Measurements from ENCODE around the gene PTPN4. TPM values are rescaled to one million over a fixed set of nuclear protein-coding genes. Genes with fewer than 3 reads are reported as not detected.
A peak's percentile ranks its signal among the peaks of the same experiment; 100 is the strongest.

Gene PTPN4
- total RNA-seq, 5 donors from 2014 or later (not counting 1 experiment from before 2014, with no cell fraction given): 105 to 134 (median 126) TPM

DNA sequence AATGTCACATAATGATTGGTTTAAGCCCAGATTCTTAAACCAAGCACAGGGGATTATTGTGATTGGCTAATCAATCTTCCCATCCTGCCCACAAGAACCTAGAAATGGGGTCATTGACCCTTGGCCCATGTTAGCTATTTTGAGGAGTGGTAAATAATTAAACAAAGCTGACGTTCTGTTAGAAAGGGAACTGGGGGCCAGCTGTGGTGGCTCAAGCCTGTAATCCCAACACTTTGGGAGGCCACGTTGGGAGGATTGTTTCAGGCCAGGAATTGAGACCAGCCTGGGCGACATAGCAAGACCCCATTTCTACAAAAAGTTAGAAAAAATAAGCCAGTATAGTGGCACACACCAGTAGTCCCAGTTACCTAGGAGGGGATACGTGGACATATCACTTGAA is 37.8 kb upstream of the PTPN4 start:
- POLR2A ChIA-PET: no interaction called here

DNA sequence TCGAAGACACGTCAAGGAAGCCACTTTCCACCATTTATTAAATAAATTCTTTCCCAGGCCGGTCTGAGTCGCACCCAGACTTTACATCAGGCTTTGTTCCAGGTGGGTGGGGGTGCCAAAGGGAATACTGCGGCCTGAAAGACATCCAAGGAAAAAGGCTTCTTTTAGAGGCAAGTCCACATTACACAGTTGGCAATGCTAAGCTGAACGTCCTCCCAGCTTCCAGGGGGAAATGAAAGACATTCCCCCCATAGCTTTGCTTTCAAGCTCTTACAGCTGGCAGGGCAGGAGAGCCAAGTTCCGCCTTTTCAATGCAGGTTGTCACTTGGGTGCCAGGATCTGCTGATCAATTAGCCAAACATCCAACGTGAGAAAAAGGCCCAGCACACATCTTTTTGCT is 36.5 kb upstream of the PTPN4 start:
- Mint-ChIP-seq H3K27me3 (no peaks in the 10 kb centered on the region), H3K4me3 (no peak overlapping the region), H3K4me1 (peaks cover 0 to 5% (median 1%) of the 10 kb centered on the region in 3 donors), H3K9me3 (no peaks in the 10 kb centered on the region), H3K36me3 (peaks cover 3% of the 10 kb centered on the region), H3K27ac (no peak overlapping the region)
- H3K27me3 ChIP-seq (replicated peaks in 1 of 2; ENCODE audit: control insufficient read depth in 2 of 2, extremely low read depth in 1 of 2, insufficient read depth in 2 of 2, low read length in 1 of 2): peaks cover 0 to 10% of the 10 kb centered on the region in 2 experiments
- no peaks in the 10 kb centered on the region for H3K4me1 ChIP-seq (ENCODE audit: control insufficient read depth in 1 of 2, extremely low read depth in 1 of 2, insufficient read depth in 2 of 2, low read length in 2 of 2)
- ATAC-seq (replicated peaks in 1 of 4) (no peak), DNase-seq (no peak)
- no peaks in the 10 kb centered on the region for H3K36me3 ChIP-seq (ENCODE audit: control insufficient read depth in 2 of 2, extremely low read depth in 1 of 2, insufficient read depth in 1 of 2, low read length in 1 of 2)
- CTCF ChIA-PET: no interaction called here
- no peaks in the 10 kb centered on the region for H3K9me3 ChIP-seq
- no peak overlapping the region for H3K27ac ChIP-seq (ENCODE audit: low read length)
- POLR2A ChIA-PET: no interaction called here
- WGBS (ENCODE audit: insufficient coverage): 69% methylated on average over 3 of the region's 8 CpGs
- no peak overlapping the region for H3K4me3 ChIP-seq (ENCODE audit: control insufficient read depth in 1 of 2, extremely low read depth in 1 of 2, low read length in 1 of 2)

More for the DNA sequence above, 37.8 kb upstream of the PTPN4 start:
- no peaks in the 10 kb centered on the region for H3K9me3 Mint-ChIP-seq
- DNase-seq (no peak), ATAC-seq (replicated peaks in 1 of 4) (no peak)
- peaks cover 0 to 5% (median 1%) of the 10 kb centered on the region in 3 donors for H3K4me1 Mint-ChIP-seq
- H3K27ac Mint-ChIP-seq: peak overlapping the region in 1 of 2 donors; percentile 68
- Histone ChIP-seq H3K27ac (ENCODE audit: low read length) (no peak overlapping the region), H3K4me3 (ENCODE audit: control insufficient read depth in 1 of 2, extremely low read depth in 1 of 2, low read length in 1 of 2) (no peak overlapping the region), H3K36me3 (ENCODE audit: control insufficient read depth in 2 of 2, extremely low read depth in 1 of 2, insufficient read depth in 1 of 2, low read length in 1 of 2) (no peaks in the 10 kb centered on the region), H3K9me3 (no peaks in the 10 kb centered on the region), H3K27me3 (replicated peaks in 1 of 2; ENCODE audit: control insufficient read depth in 2 of 2, extremely low read depth in 1 of 2, insufficient read depth in 2 of 2, low read length in 1 of 2) (peaks cover 0 to 10% of the 10 kb centered on the region in 2 experiments), H3K4me1 (ENCODE audit: control insufficient read depth in 1 of 2, extremely low read depth in 1 of 2, insufficient read depth in 2 of 2, low read length in 2 of 2) (no peaks in the 10 kb centered on the region)
- H3K4me3 Mint-ChIP-seq: no peak overlapping the region
- H3K36me3 Mint-ChIP-seq: no peaks in the 10 kb centered on the region
- CTCF ChIA-PET: interaction anchor here in 1 of 2 donors (0.7 kb wide), 1 partner anchor 83 kb away, joined by 4 read pairs; no protein-coding TSS in a partner anchor
- no CpG with 5 or more reads among the region's 4 CpGs for WGBS (ENCODE audit: insufficient coverage)
- H3K27me3 Mint-ChIP-seq: no peaks in the 10 kb centered on the region

DNA sequence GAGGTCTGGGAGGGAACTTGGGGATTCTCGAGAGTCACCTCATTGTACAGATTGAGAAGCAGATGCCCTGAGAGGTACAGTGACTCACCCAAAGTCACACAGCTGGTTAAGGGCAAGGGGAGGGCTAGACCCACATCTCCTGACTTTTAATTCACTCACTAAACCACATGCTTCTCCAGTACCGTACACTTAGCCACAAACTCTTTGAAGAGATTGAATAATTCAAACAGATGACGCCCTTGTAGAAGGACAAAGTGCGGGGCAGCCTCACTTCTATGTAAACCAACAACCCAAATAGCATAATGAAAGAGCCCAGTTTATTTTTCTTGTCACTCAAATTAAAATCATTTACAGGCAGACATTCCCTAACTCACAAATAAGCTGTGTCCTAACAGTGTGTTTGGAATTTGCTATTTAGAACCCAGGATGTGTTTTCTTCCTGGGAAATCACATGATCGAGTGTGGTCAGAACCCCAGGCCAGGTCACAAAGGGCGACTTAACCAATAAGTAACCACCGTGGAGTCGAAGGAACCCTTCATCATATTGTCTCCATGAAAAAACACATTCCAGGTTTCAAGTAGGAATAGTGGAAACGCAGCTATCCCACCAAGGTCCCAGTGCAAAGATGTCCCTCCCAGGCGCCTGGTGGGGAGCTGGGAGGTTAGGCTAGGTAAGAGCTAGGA is 35.8 kb upstream of the PTPN4 start:
- no peak for ATAC-seq (replicated peaks in 1 of 4)

DNA sequence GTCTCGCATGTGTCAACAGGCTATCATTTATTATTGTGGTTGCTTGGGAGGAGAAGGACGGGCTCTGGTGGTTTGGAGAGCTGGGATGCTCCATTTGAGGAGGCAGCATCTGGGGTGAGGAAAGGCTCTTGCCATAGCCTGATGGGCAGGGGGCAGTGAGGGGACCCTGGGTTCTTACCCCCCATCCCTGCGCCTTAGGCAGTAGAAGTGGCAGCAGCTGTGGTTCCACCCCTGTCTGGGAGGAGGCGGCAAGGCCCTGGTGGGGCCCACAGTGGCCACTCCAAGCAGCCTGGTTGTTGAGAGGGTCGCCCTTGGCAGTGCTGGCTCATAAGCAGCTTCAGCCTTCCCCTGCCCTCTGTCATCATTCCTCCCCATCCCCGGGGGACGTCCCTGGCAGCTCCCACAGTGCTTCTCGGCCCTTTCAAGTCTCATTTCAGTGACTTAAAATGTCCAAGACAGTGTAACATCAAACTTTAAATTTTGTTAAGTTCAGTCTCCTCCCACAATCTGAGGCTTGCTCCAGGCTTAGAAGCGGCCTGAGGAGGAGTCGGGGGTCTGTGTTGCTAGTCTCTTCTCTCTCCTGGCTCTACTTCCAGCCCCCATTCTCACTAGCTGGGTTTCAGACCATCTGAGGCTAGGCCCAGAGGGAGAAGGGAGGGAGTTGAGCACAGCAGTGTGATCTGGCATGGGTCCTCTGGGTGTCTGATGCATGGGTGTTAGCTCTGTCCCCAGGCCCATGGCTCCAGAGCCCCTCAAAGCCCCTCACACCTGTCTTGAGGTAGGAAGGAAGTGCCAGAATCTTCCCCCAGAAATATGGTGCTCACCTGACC is 34.9 kb upstream of the PTPN4 start:
- H3K9me3 Mint-ChIP-seq: no peaks in the 10 kb centered on the region
- H3K27ac Mint-ChIP-seq: no peak overlapping the region
- ChIA-PET CTCF (no interaction called here), POLR2A (no interaction called here)
- Histone ChIP-seq H3K27me3 (replicated peaks in 1 of 2; ENCODE audit: control insufficient read depth in 2 of 2, extremely low read depth in 1 of 2, insufficient read depth in 2 of 2, low read length in 1 of 2) (peaks cover 0 to 12% of the 10 kb centered on the region in 2 experiments), H3K4me3 (ENCODE audit: control insufficient read depth in 1 of 2, extremely low read depth in 1 of 2, low read length in 1 of 2) (no peak overlapping the region), H3K27ac (ENCODE audit: low read length) (no peak overlapping the region), H3K4me1 (ENCODE audit: control insufficient read depth in 1 of 2, extremely low read depth in 1 of 2, insufficient read depth in 2 of 2, low read length in 2 of 2) (no peaks in the 10 kb centered on the region), H3K36me3 (ENCODE audit: control insufficient read depth in 2 of 2, extremely low read depth in 1 of 2, insufficient read depth in 1 of 2, low read length in 1 of 2) (no peaks in the 10 kb centered on the region), H3K9me3 (no peaks in the 10 kb centered on the region)
- H3K4me3 Mint-ChIP-seq: no peak overlapping the region
- no peak for DNase-seq
- H3K4me1 Mint-ChIP-seq: no peaks in the 10 kb centered on the region
- no peak for ATAC-seq (replicated peaks in 1 of 4)
- WGBS (ENCODE audit: insufficient coverage): 86% methylated on average over 9 of the region's 10 CpGs
- H3K27me3 Mint-ChIP-seq: no peaks in the 10 kb centered on the region
- H3K36me3 Mint-ChIP-seq: peaks cover 3% of the 10 kb centered on the region

More for the DNA sequence above, 35.8 kb upstream of the PTPN4 start:
- no peaks in the 10 kb centered on the region for H3K9me3 ChIP-seq
- POLR2A ChIA-PET: no interaction called here
- Mint-ChIP-seq H3K9me3 (no peaks in the 10 kb centered on the region), H3K4me3 (no peak overlapping the region), H3K27me3 (no peaks in the 10 kb centered on the region), H3K4me1 (peaks cover 0 to 5% (median 1%) of the 10 kb centered on the region in 3 donors), H3K27ac (no peak overlapping the region), H3K36me3 (peaks cover 3% of the 10 kb centered on the region)
- no peak overlapping the region for H3K4me3 ChIP-seq (ENCODE audit: control insufficient read depth in 1 of 2, extremely low read depth in 1 of 2, low read length in 1 of 2)
- peaks cover 0 to 10% of the 10 kb centered on the region in 2 experiments for H3K27me3 ChIP-seq (replicated peaks in 1 of 2; ENCODE audit: control insufficient read depth in 2 of 2, extremely low read depth in 1 of 2, insufficient read depth in 2 of 2, low read length in 1 of 2)
- WGBS (ENCODE audit: insufficient coverage): 40% methylated on average over 2 of the region's 10 CpGs
- no peaks in the 10 kb centered on the region for H3K4me1 ChIP-seq (ENCODE audit: control insufficient read depth in 1 of 2, extremely low read depth in 1 of 2, insufficient read depth in 2 of 2, low read length in 2 of 2)
- H3K36me3 ChIP-seq (ENCODE audit: control insufficient read depth in 2 of 2, extremely low read depth in 1 of 2, insufficient read depth in 1 of 2, low read length in 1 of 2): no peaks in the 10 kb centered on the region
- CTCF ChIA-PET: no interaction called here
- DNase-seq: no peak
- no peak overlapping the region for H3K27ac ChIP-seq (ENCODE audit: low read length)

DNA sequence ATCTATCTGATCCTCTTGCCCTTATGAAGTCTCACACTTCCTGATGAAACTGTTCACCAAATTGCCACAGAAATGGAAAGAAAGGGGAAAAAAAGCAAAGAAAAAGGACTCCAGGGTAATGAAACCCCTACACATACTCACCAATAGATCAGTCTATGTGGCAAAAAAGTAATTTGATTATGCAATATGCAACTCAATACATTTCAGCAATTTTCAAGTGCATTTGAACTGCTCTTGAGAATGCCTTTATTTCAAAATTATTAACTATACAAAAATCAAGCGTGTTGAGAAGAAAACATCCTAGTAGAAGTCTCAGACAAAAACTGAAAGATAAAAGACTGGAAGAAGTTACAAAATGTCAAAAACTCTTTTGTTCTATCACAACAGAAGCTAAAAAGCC is 32.2 kb upstream of the PTPN4 start:
- H3K27me3 ChIP-seq (replicated peaks in 1 of 2; ENCODE audit: control insufficient read depth in 2 of 2, extremely low read depth in 1 of 2, insufficient read depth in 2 of 2, low read length in 1 of 2): peaks cover 0 to 20% of the 10 kb centered on the region in 2 experiments
- H3K27ac Mint-ChIP-seq: no peak overlapping the region
- CTCF ChIA-PET: no interaction called here
- no peaks in the 10 kb centered on the region for H3K4me1 Mint-ChIP-seq
- H3K4me3 Mint-ChIP-seq: no peak overlapping the region
- H3K9me3 ChIP-seq: no peaks in the 10 kb centered on the region
- no CpG with 5 or more reads among the region's 1 CpG for WGBS (ENCODE audit: insufficient coverage)
- DNase-seq (no peak), ATAC-seq (replicated peaks in 1 of 4) (no peak)
- POLR2A ChIA-PET: interaction anchor here in 1 of 2 donors (0.6 kb wide), 1 partner anchor 475 kb away, joined by 6 read pairs; no protein-coding TSS in a partner anchor
- H3K27ac ChIP-seq (ENCODE audit: low read length): no peak overlapping the region
- H3K4me1 ChIP-seq (ENCODE audit: control insufficient read depth in 1 of 2, extremely low read depth in 1 of 2, insufficient read depth in 2 of 2, low read length in 2 of 2): no peaks in the 10 kb centered on the region
- H3K36me3 ChIP-seq (ENCODE audit: control insufficient read depth in 2 of 2, extremely low read depth in 1 of 2, insufficient read depth in 1 of 2, low read length in 1 of 2): no peaks in the 10 kb centered on the region
- H3K4me3 ChIP-seq (ENCODE audit: control insufficient read depth in 1 of 2, extremely low read depth in 1 of 2, low read length in 1 of 2): no peak overlapping the region
- H3K27me3 Mint-ChIP-seq: peaks cover 3 to 5% of the 10 kb centered on the region in 2 donors
- H3K36me3 Mint-ChIP-seq: peaks cover 3% of the 10 kb centered on the region
- no peaks in the 10 kb centered on the region for H3K9me3 Mint-ChIP-seq

DNA sequence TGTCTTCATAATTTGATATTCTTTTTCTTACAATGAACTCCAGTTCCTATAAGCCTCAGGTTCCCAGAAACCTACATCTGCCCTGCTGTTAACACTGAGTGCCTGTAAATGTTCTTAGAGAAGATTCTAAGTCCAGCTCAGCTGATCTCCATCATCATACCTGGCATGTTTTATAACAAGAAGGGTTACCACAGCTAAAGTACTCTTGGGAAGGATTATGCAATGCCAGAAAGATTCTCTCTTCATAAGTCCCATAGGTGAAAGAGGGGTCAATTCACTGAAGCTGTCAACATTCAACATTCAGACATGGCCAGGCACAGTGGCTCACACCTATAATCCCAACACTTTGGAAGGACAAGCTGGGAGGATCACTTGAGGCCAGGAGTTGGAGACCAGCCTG is 31.3 kb upstream of the PTPN4 start:
- Mint-ChIP-seq H3K4me3 (no peak overlapping the region), H3K27ac (no peak overlapping the region), H3K4me1 (no peaks in the 10 kb centered on the region), H3K27me3 (peaks cover 3 to 5% of the 10 kb centered on the region in 2 donors), H3K9me3 (no peaks in the 10 kb centered on the region), H3K36me3 (peaks cover 3% of the 10 kb centered on the region)
- peaks cover 0 to 20% of the 10 kb centered on the region in 2 experiments for H3K27me3 ChIP-seq (replicated peaks in 1 of 2; ENCODE audit: control insufficient read depth in 2 of 2, extremely low read depth in 1 of 2, insufficient read depth in 2 of 2, low read length in 1 of 2)
- ATAC-seq (replicated peaks in 1 of 4) (no peak), DNase-seq (no peak)
- no peaks in the 10 kb centered on the region for H3K9me3 ChIP-seq
- no peak overlapping the region for H3K4me3 ChIP-seq (ENCODE audit: control insufficient read depth in 1 of 2, extremely low read depth in 1 of 2, low read length in 1 of 2)
- CTCF ChIA-PET: no interaction called here
- H3K4me1 ChIP-seq (ENCODE audit: control insufficient read depth in 1 of 2, extremely low read depth in 1 of 2, insufficient read depth in 2 of 2, low read length in 2 of 2): no peaks in the 10 kb centered on the region
- no peak overlapping the region for H3K27ac ChIP-seq (ENCODE audit: low read length)
- POLR2A ChIA-PET: no interaction called here
- no peaks in the 10 kb centered on the region for H3K36me3 ChIP-seq (ENCODE audit: control insufficient read depth in 2 of 2, extremely low read depth in 1 of 2, insufficient read depth in 1 of 2, low read length in 1 of 2)
